K562 (cell line): Measurements from ENCODE around the gene MAZ. TPM values are rescaled to one million over a fixed set of nuclear protein-coding genes. Genes with fewer than 3 reads are reported as not detected.
A peak's percentile ranks its signal among the peaks of the same experiment; 100 is the strongest.

ENCODE experiments used
- ATF6 ChIP-seq: sonication (generic); formaldehyde crosslinking; IDR thresholded peaks from 2 replicates; pipeline ENCODE4 v1.4.0; 2020; ENCODE audit warnings: mild to moderate bottlenecking, missing genetic modification reagents
- CBFB ChIP-seq: sonication (generic); formaldehyde crosslinking; IDR thresholded peaks from 2 replicates; pipeline ENCODE4 v1.4.0; 2020; ENCODE audit warnings: mild to moderate bottlenecking, missing genetic modification reagents
- DLX4 ChIP-seq: fragments of 250-450 bp; sonication (Bioruptor Pico); IDR thresholded peaks from 2 replicates; pipeline ENCODE4 v1.6.1; 2021; ENCODE audit warnings: mild to moderate bottlenecking
- E4F1 ChIP-seq: fragments of 250-450 bp; sonication (Bioruptor Pico); IDR thresholded peaks from 2 replicates; pipeline ENCODE4 v1.5.0; 2021; ENCODE audit warnings: mild to moderate bottlenecking, borderline replicate concordance
- FOXK1 ChIP-seq: sonication (generic); formaldehyde crosslinking; IDR thresholded peaks from 2 replicates; pipeline ENCODE4 v1.8.0; 2022; ENCODE audit warnings: missing genetic modification reagents, mild to moderate bottlenecking, borderline replicate concordance
- GABPB1 ChIP-seq: sonication (generic); formaldehyde crosslinking; IDR thresholded peaks from 2 replicates; pipeline ENCODE4 v1.8.0; 2022; ENCODE audit warnings: mild to moderate bottlenecking, missing genetic modification reagents
- KAT8 ChIP-seq: fragments of 450-650 bp; IDR thresholded peaks from 2 replicates; pipeline ENCODE4 v1.6.1; 2016; ENCODE audit warnings: low read depth, mild to moderate bottlenecking
- MECOM ChIP-seq: fragments of 250-450 bp; sonication (Bioruptor Pico); IDR thresholded peaks from 2 replicates; pipeline ENCODE4 v1.8.0; 2022; ENCODE audit warnings: inconsistent platforms
- MIER1 ChIP-seq: fragments of 450-650 bp; IDR thresholded peaks from 2 replicates; pipeline ENCODE4 v1.6.1; 2016; ENCODE audit warnings: antibody characterized with exemption, mild to moderate bottlenecking, low read depth
- NR3C1 ChIP-seq: sonication (generic); formaldehyde crosslinking; IDR thresholded peaks from 2 replicates; pipeline ENCODE4 v1.8.1; 2022; ENCODE audit warnings: missing genetic modification reagents
- RBM25 ChIP-seq: fragments of 200-400 bp; formaldehyde crosslinking; IDR thresholded peaks from 2 replicates; pipeline ENCODE4 v1.6.1; 2018; ENCODE audit warnings: low read length, low read depth, moderate library complexity; ENCODE audit not compliant: severe bottlenecking
- RFX7 ChIP-seq: fragments of 250-450 bp; sonication (Bioruptor Pico); IDR thresholded peaks from 2 replicates; pipeline ENCODE4 v1.5.1; 2021; ENCODE audit warnings: mild to moderate bottlenecking
- SRF ChIP-seq, 2 experiments: fragments of 250-450, 450-650 bp in 1 of 2; sonication (Bioruptor Pico) in 1 of 2; sonication (generic) in 1 of 2; formaldehyde crosslinking; IDR thresholded peaks; 2 replicates each; pipeline versions ENCODE4 v1.5.0 to v1.5.1; 2020 to 2022; ENCODE audit warnings: mild to moderate bottlenecking in 1 of 2, missing genetic modification reagents in 1 of 2
- SRSF1 ChIP-seq: fragments of 200-400 bp; formaldehyde crosslinking; IDR thresholded peaks from 2 replicates; pipeline ENCODE4 v1.6.1; 2017; ENCODE audit warnings: mild to moderate bottlenecking, low read depth, low read length, moderate library complexity
- TAF1 ChIP-seq: IDR thresholded peaks from 2 replicates; pipeline ENCODE4 v1.6.1; 2011; ENCODE audit warnings: mild to moderate bottlenecking, low read length, moderate library complexity; ENCODE audit not compliant: insufficient read depth, control insufficient read depth, severe bottlenecking; ENCODE audit errors: extremely low read depth
- ZNF12 ChIP-seq: sonication (generic); formaldehyde crosslinking; IDR thresholded peaks from 2 replicates; pipeline ENCODE4 v1.4.0; 2020; ENCODE audit warnings: mild to moderate bottlenecking, missing genetic modification reagents
- ZNF124 ChIP-seq: sonication (generic); formaldehyde crosslinking; IDR thresholded peaks from 2 replicates; pipeline ENCODE4 v1.8.1; 2022; ENCODE audit warnings: missing genetic modification reagents
- ZNF398 ChIP-seq: fragments of 250-450 bp; sonication (Bioruptor Pico); IDR thresholded peaks from 2 replicates; pipeline ENCODE4 v1.8.0; 2021; ENCODE audit warnings: moderate library complexity, mild to moderate bottlenecking, inconsistent platforms
- ZNF655 ChIP-seq: fragments of 250-450 bp; sonication (Bioruptor Pico); IDR thresholded peaks from 2 replicates; pipeline ENCODE4 v1.5.0; 2021
- polyA plus RNA-seq, 8 experiments: library from polyadenylated mRNA; depleted of rRNA in 4 of 8; stranded (reverse) in 5 of 8; unstranded in 3 of 8; fragments of >200 nt; fragmentation: Nextera tagmentation in 2 of 8; fragmentation: Illumina TruSeq in 1 of 8; extraction: Ambion mirVana in 2 of 8; extraction: Trizol in 1 of 8; gene quantifications; 2 replicates each; pipeline versions ENCODE4 v1.2.1 to v1.2.3, GENCODE V29; 2011 to 2014; ENCODE audit warnings: inconsistent platforms in 1 of 8, missing spikeins in 1 of 8
- total RNA-seq, 7 experiments: library from RNA; depleted of rRNA in 6 of 7; stranded (reverse); fragments of >200 nt in 6 of 7; fragmentation: Illumina TruSeq in 2 of 7; extraction: Trizol in 2 of 7; gene quantifications; 2 replicates each; pipeline versions ENCODE4 v1.2.1 to v1.2.3, GENCODE V29; 2011 to 2021; ENCODE audit warnings: low replicate concordance in 1 of 7

Gene MAZ
- total and polyA plus RNA-seq, 9 of the 15 experiments (the other 6 are each of a cell fraction or from before 2014, with no cell fraction given), result 45.4 to 532 (median 250) TPM

GRCh38 chr16:29807426-29808218, 1.3 kb downstream of the MAZ start (continued):
- TF ChIP-seq TAF1 (peak; percentile 61), RFX7 (CRISPR knock-in tag) (no peak), E4F1 (CRISPR knock-in tag) (no peak), ZNF655 (no peak), MIER1 (no peak), SRSF1 (0 out of 2 replicates have a peak, but pooled peaks have one; percentile 55), CBFB (CRISPR knock-in tag) (peak; percentile 68; the same call in 1 of the 2 replicates), ZNF124 (peak; percentile 90; the same call in 1 of the 2 replicates), GABPB1 (CRISPR knock-in tag) (peak; percentile 86), ZNF398 (no peak), KAT8 (no peak), MECOM (no peak), SRF (CRISPR knock-in tag; IDR thresholded peaks at IDR 0.05) (peak in 1 of 2 experiments; percentile 68; a peak in 1 of 4 replicates), FOXK1 (CRISPR knock-in tag) (peak; percentile 62; the same call in 1 of the 2 replicates), DLX4 (no peak), ZNF12 (CRISPR knock-in tag) (peak; percentile 21; the same call in 1 of the 2 replicates), NR3C1 (CRISPR knock-in tag) (peak; percentile 87; the same call in 1 of the 2 replicates), ATF6 (peak; percentile 77; the same call in 1 of the 2 replicates), RBM25 (no peak)
